Measurements from ENCODE around the gene PRKCD. TPM values are rescaled to one million over a fixed set of nuclear protein-coding genes. Genes with fewer than 3 reads are reported as not detected.

The PRKCD gene
- total RNA-seq, 1 donor from 2014 or later: 32.2 TPM

GRCh38 chr3:53193466-53194209, 32.6 kb downstream of the PRKCD start:
- intact Hi-C loops (cut with DNase I): no loop called here
- H3K27me3 ChIP-seq: no peaks in the 10 kb centered on the region
- peaks cover 0 to 23% of the 10 kb centered on the region in 2 donors for H3K36me3 ChIP-seq
- no peak overlapping the region for H3K27ac ChIP-seq
- peaks cover 23% of the 10 kb centered on the region for H3K4me1 ChIP-seq
- DNase-seq (ENCODE audit: extremely low spot score in 2 of 2): no peak
- no peak overlapping the region for H3K4me3 ChIP-seq
- no peaks in the 10 kb centered on the region for H3K9me3 ChIP-seq
- TF ChIP-seq POLR2A (IDR thresholded peaks at IDR 0.05): no peak
- no peak for TF ChIP-seq CTCF (IDR thresholded peaks at IDR 0.05)
- TF ChIP-seq POLR2AphosphoS5 (IDR thresholded peaks at IDR 0.05; ENCODE audit: insufficient read depth in 1 of 2, low read depth in 1 of 2): no peak

- H3K27ac ChIP-seq: no peak overlapping the region
- TF ChIP-seq CTCF (IDR thresholded peaks at IDR 0.05): no peak
- TF ChIP-seq POLR2AphosphoS5 (IDR thresholded peaks at IDR 0.05; ENCODE audit: insufficient read depth in 1 of 2, low read depth in 1 of 2): no peak
- no peak for TF ChIP-seq POLR2A (IDR thresholded peaks at IDR 0.05)
- no peaks in the 10 kb centered on the region for H3K27me3 ChIP-seq
- H3K9me3 ChIP-seq: no peaks in the 10 kb centered on the region
- intact Hi-C loops (cut with DNase I): no loop called here
- H3K4me3 ChIP-seq: no peak overlapping the region
- no peak for DNase-seq (ENCODE audit: extremely low spot score in 2 of 2)
- H3K36me3 ChIP-seq: peaks cover 0 to 15% of the 10 kb centered on the region in 2 donors
- peaks cover 23% of the 10 kb centered on the region for H3K4me1 ChIP-seq
These were observed 33.4 kb downstream of the PRKCD start for GRCh38 chr3:53194210-53195065.

GRCh38 chr3:53195066-53195450, 34.0 kb downstream of the PRKCD start:
- peaks cover 23% of the 10 kb centered on the region for H3K4me1 ChIP-seq
- H3K4me3 ChIP-seq: no peak overlapping the region
- H3K27ac ChIP-seq: no peak overlapping the region
- no peaks in the 10 kb centered on the region for H3K27me3 ChIP-seq
- intact Hi-C loops (cut with DNase I): no loop called here
- H3K9me3 ChIP-seq: no peaks in the 10 kb centered on the region
- TF ChIP-seq POLR2A (IDR thresholded peaks at IDR 0.05) (no peak), CTCF (IDR thresholded peaks at IDR 0.05) (no peak), POLR2AphosphoS5 (IDR thresholded peaks at IDR 0.05; ENCODE audit: insufficient read depth in 1 of 2, low read depth in 1 of 2) (no peak)
- H3K36me3 ChIP-seq: peaks cover 0 to 9% of the 10 kb centered on the region in 2 donors
- no peak for DNase-seq (ENCODE audit: extremely low spot score in 2 of 2)

- DNase-seq (ENCODE audit: extremely low spot score in 2 of 2): no peak
- Histone ChIP-seq H3K4me1 (peaks cover 23% of the 10 kb centered on the region), H3K36me3 (peaks cover 0 to under 1% of the 10 kb centered on the region in 2 donors), H3K27ac (no peak overlapping the region), H3K27me3 (no peaks in the 10 kb centered on the region), H3K4me3 (no peak overlapping the region), H3K9me3 (no peaks in the 10 kb centered on the region)
- intact Hi-C loops (cut with DNase I): loop anchor here (2.0 kb wide), 1 partner anchor 81 kb away; no protein-coding TSS in a partner anchor
- TF ChIP-seq POLR2AphosphoS5 (IDR thresholded peaks at IDR 0.05; ENCODE audit: insufficient read depth in 1 of 2, low read depth in 1 of 2) (no peak), POLR2A (IDR thresholded peaks at IDR 0.05) (no peak), CTCF (IDR thresholded peaks at IDR 0.05) (peak; percentile 92 to 99 (median 95))
These were observed 34.9 kb downstream of the PRKCD start for GRCh38 chr3:53195602-53196574.
